Spleen (tissue), 13 donors: ENCODE data around the gene EEF2. TPM values are rescaled to one million over a fixed set of nuclear protein-coding genes. Genes with fewer than 3 reads are reported as not detected.

Source experiments
- DNase-seq: peaks from one replicate; pipeline ENCODE4 v3.0.0-alpha.2; 2020
- H3K27ac ChIP-seq, 8 donors: fragments of 200-600 bp; sonication (generic) in 7 of 8; 1 replicate in 4 of 8; 2 replicates in 4 of 8; pipeline versions ENCODE4 v1.5.0 to v1.8.0; 2016 to 2021; ENCODE audit warnings: inconsistent platforms in 4 of 8, mild to moderate bottlenecking in 4 of 8, moderate library complexity in 1 of 8
- H3K27me3 ChIP-seq, 7 donors: fragments of 200-600 bp; sonication (generic) in 6 of 7; replicated peaks in 1 of 7; 1 replicate in 4 of 7; 2 replicates in 3 of 7; pipeline versions ENCODE4 v1.5.0 to v1.8.0; 2016 to 2021; ENCODE audit warnings: inconsistent platforms in 3 of 7, mild to moderate bottlenecking in 1 of 7
- H3K36me3 ChIP-seq, 6 donors: fragments of 200-600 bp; sonication (generic) in 5 of 6; 1 replicate in 4 of 6; 2 replicates in 2 of 6; pipeline versions ENCODE4 v1.5.0 to v1.8.0; 2016 to 2021; ENCODE audit warnings: inconsistent platforms in 2 of 6
- H3K4me1 ChIP-seq, 6 donors: fragments of 200-600 bp; sonication (generic) in 5 of 6; 1 replicate in 3 of 6; 2 replicates in 3 of 6; pipeline versions ENCODE4 v1.5.0 to v1.8.0; 2016 to 2021; ENCODE audit warnings: inconsistent platforms in 3 of 6
- H3K4me3 ChIP-seq, 8 donors: fragments of 200-600 bp; sonication (generic) in 7 of 8; 1 replicate in 4 of 8; 2 replicates in 4 of 8; pipeline versions ENCODE4 v1.5.0 to v1.8.0; 2016 to 2021; ENCODE audit warnings: inconsistent platforms in 4 of 8, mild to moderate bottlenecking in 4 of 8, moderate library complexity in 2 of 8
- H3K9me3 ChIP-seq, 8 donors: fragments of 200-600 bp; sonication (generic) in 7 of 8; 1 replicate in 4 of 8; 2 replicates in 4 of 8; pipeline versions ENCODE4 v1.5.0 to v1.8.0; 2016 to 2021; ENCODE audit warnings: inconsistent platforms in 4 of 8
- POLR2A ChIP-seq, 3 donors: fragments of 450-650 bp; IDR thresholded peaks; one replicate each; pipeline ENCODE4 v1.5.1; 2017; ENCODE audit warnings: antibody characterized with exemption in 3 of 3, mild to moderate bottlenecking in 1 of 3
- POLR2AphosphoS5 ChIP-seq, 3 donors: sonication (generic); formaldehyde crosslinking; IDR thresholded peaks; one replicate each; pipeline ENCODE4 v1.5.1; 2017; ENCODE audit warnings: antibody characterized with exemption in 3 of 3
- WGBS, 5 donors: extraction: QIAGEN DNeasy Blood & Tissue Kit in 3 of 5; methylation state at CpG; one replicate each; pipeline versions ENCODE4 v1.1.5 to v1.1.7; 2013 to 2018; 5-methylcytosine and 5-hydroxymethylcytosine counted together
- intact Hi-C: fragments of 100-400 bp; cut with DNase I; formaldehyde crosslinking; loops from one replicate; pipeline ENCODE4 v1.15.0; 2023; ENCODE audit warnings: low total_unique reads
- long read RNA-seq, 2 donors: transcript quantifications; one replicate each; lab custom pipeline, GENCODE V29; 2026
- polyA plus RNA-seq, 3 donors: library from polyadenylated mRNA; stranded (reverse); fragments of 200-250 nt; gene quantifications; one replicate each; pipeline ENCODE4 v1.2.1, GENCODE V29; 2013
- total RNA-seq, 7 donors: library from RNA; depleted of rRNA in 3 of 7; stranded (reverse); fragments of >200 nt in 3 of 7; fragmentation: NEBNext Ultra II Directional in 4 of 7; extraction: Animal tissue kit (Norgen Biotek cat#: 25700) in 4 of 7; gene quantifications; one replicate each; pipeline versions ENCODE4 v1.1.0 to v1.2.1, GENCODE V29; 2016 to 2021
- TF ChIP-seq, protein P1 (sequence below), 11 experiments: fragments of 200-600 bp in 7 of 11; fragments of 450-650 bp in 4 of 11; sonication (generic) in 4 of 11; IDR thresholded peaks in 8 of 11; conservative IDR thresholded peaks in 3 of 11; 1 replicate in 7 of 11; 2 replicates in 4 of 11; pipeline versions ENCODE4 v1.4.0 to v1.8.0; 2016 to 2021; ENCODE audit warnings: antibody characterized with exemption in 11 of 11, inconsistent platforms in 4 of 11, mild to moderate bottlenecking in 1 of 11
- donor health status: healthy with polysubstance abuse.
- donor health status: DM: no; HTN: no; CAD: no; lungs with moderate emphysema.
- donor health status: DM: no; HTN: no; CAD: no.
- donor health status: Bipolar disorder and iron deficiency.
- donor health status: healthy.
- donor health status: DM: no; HTN: no; CAD: no.
- donor health status: DM: yes; HTN: yes; CAD: no.

The EEF2 gene
- total RNA-seq: 1,000 to 10,000 TPM; 1,078 to 1,961 (median 1,406) TPM
- polyA plus RNA-seq: 1,000 to 10,000 TPM in 1 of 3 donors, 100 to 1,000 TPM in 2; 565 to 1,281 (median 624) TPM
- long read RNA-seq, donor 1, transcript EEF2-201 (15 exons, 3,164 nt): major isoform, 163 of 618 reads
- long read RNA-seq, donor 1, transcript EEF2-202 (2 exons, 580 nt): minor isoform, 5 of 618 reads
- long read RNA-seq, donor 1, partial matches to known transcripts: 449 of 618 reads
- long read RNA-seq, donor 1, other reads (novel, unspliced or antisense): 0 of 618 reads
- long read RNA-seq, donor 2, transcript EEF2-201 (15 exons, 3,164 nt): major isoform, 190 of 564 reads
- long read RNA-seq, donor 2, transcript EEF2-202 (2 exons, 580 nt): minor isoform, 7 of 564 reads
- long read RNA-seq, donor 2, partial matches to known transcripts: 357 of 564 reads
- long read RNA-seq, donor 2, other reads (novel, unspliced or antisense): 10 of 564 reads

- Histone ChIP-seq H3K4me3 (peak within 1 kb of the TSS; percentile 70 to 90 (median 80)), H3K27me3 (no peaks in the 10 kb centered on the region), H3K27ac (peak within 1 kb of the TSS; percentile 90 to 98 (median 94)), H3K4me1 (peaks cover 42 to 93% (median 79%) of the 10 kb centered on the region in 6 donors), H3K9me3 (no peaks in the 10 kb centered on the region), H3K36me3 (peaks cover 9 to 44% (median 43%) of the 10 kb centered on the region in 6 donors)
- WGBS, 5 donors: 0 to 1% (median 0%) methylated on average over 26 to 80 of the region's 80 CpGs
- DNase-seq: peak; percentile 96
- intact Hi-C loops: loop anchor here (5.0 kb wide), 1 partner anchor 152 kb away; no protein-coding TSS in a partner anchor
- TF ChIP-seq, protein P1, sequence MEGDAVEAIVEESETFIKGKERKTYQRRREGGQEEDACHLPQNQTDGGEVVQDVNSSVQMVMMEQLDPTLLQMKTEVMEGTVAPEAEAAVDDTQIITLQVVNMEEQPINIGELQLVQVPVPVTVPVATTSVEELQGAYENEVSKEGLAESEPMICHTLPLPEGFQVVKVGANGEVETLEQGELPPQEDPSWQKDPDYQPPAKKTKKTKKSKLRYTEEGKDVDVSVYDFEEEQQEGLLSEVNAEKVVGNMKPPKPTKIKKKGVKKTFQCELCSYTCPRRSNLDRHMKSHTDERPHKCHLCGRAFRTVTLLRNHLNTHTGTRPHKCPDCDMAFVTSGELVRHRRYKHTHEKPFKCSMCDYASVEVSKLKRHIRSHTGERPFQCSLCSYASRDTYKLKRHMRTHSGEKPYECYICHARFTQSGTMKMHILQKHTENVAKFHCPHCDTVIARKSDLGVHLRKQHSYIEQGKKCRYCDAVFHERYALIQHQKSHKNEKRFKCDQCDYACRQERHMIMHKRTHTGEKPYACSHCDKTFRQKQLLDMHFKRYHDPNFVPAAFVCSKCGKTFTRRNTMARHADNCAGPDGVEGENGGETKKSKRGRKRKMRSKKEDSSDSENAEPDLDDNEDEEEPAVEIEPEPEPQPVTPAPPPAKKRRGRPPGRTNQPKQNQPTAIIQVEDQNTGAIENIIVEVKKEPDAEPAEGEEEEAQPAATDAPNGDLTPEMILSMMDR (IDR thresholded peaks at IDR 0.05 in 8 of 11, conservative IDR thresholded peaks at IDR 0.05 in 3 of 11): peak in 2 of 11 experiments; percentile 2 to 19
- TF ChIP-seq POLR2AphosphoS5 (IDR thresholded peaks at IDR 0.05): peak; percentile 100
- TF ChIP-seq POLR2A (IDR thresholded peaks at IDR 0.05): peak; percentile 84 to 98 (median 98)
Observed at GRCh38 chr19:3984908-3985642, at the start of gene EEF2. TSS of gene EEF2 (minus strand) at chr19:3985463. CDS start at chr19:3985380, 83 bp downstream.

DNA sequence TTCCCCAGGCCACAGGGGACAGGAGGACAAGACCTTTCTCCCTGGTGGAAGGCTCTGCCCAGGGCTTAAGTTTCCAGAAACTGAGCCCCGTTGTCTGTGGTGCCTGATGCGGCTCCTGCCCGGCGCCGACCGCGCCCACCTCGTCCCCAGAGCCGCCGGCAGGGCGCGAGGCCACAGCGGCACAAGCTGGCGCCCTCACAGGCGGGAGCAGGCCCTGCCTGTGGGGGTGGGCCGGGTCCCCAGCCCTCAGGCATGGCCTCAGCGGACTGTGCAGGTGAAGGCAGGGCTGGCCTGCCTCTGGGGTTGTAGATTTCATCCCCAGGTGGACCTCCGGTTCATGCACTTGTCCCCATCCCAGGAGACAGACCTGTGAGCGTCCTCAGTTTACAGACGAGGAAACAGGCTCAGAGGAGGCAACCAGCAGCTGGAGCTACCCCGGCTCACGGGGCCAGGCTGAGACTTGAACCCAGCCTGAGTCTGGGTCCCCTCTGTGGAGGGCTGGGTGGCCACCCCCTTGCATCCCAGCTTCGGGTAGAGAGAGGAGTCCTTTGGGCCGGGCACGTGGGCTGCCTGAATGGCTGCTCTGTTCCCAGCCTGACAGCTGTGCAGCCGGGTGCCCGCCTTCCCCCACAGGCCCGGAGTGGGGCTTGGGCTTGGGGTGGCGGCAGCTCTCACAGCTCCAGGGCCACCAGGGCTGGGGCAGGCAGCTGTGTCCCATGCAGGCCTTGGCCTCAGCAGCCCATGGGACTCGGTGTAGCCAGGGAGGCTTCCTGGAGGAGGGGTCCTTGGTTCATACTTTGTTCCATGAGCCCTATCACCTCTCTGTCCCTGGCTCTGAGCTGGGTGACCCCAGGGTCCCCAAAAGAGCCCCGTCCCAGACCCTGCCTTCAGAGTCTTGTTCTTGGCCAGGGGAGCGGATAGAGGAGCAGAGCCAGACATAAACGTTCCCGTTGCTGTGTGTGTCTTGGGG is 49.1 kb upstream of the EEF2 start:
- Histone ChIP-seq H3K27ac (peak overlapping the region in 1 of 8 donors; percentile 11), H3K4me3 (no peak overlapping the region), H3K9me3 (no peaks in the 10 kb centered on the region), H3K36me3 (peaks cover 0 to 95% (median 67%) of the 10 kb centered on the region in 6 donors), H3K27me3 (no peaks in the 10 kb centered on the region), H3K4me1 (peaks cover 0 to 20% (median 8%) of the 10 kb centered on the region in 6 donors)
- intact Hi-C loops: no loop called here
- TF ChIP-seq POLR2A (IDR thresholded peaks at IDR 0.05): no peak
- TF ChIP-seq POLR2AphosphoS5 (IDR thresholded peaks at IDR 0.05): peak in 1 of 3 donors; percentile 44
- TF ChIP-seq, protein P1 (IDR thresholded peaks at IDR 0.05 in 8 of 11, conservative IDR thresholded peaks at IDR 0.05 in 3 of 11): no peak
- 87 to 93% (median 89%) methylated on average over 16 to 34 of the region's 34 CpGs for WGBS, 5 donors
- DNase-seq: no peak

- Histone ChIP-seq H3K27ac (no peak overlapping the region), H3K4me3 (no peak overlapping the region), H3K4me1 (peaks cover 0 to 10% (median 2%) of the 10 kb centered on the region in 6 donors), H3K9me3 (no peaks in the 10 kb centered on the region), H3K36me3 (peaks cover 0 to 95% (median 70%) of the 10 kb centered on the region in 6 donors), H3K27me3 (no peaks in the 10 kb centered on the region)
- WGBS, 5 donors: 89 to 94% (median 91%) methylated on average over 42 to 63 of the region's 63 CpGs
- no peak for DNase-seq
- peak; percentile 13 to 66 (median 20) for TF ChIP-seq POLR2AphosphoS5 (IDR thresholded peaks at IDR 0.05)
- TF ChIP-seq, protein P1 (IDR thresholded peaks at IDR 0.05 in 8 of 11, conservative IDR thresholded peaks at IDR 0.05 in 3 of 11): no peak
- intact Hi-C loops: no loop called here
Observed at GRCh38 chr19:4033028-4033956, 48.0 kb upstream of the EEF2 start.
